ENCODE measurements around the gene ZNF668.

Gene ZNF668

GRCh38 chr16:31081428-31082351 lies 7.7 kb upstream of the ZNF668 start:
- no peak for DNase-seq (ENCODE audit: extremely low read depth, low read depth)
- no peak overlapping the region for H3K4me3 ChIP-seq (replicated peaks; ENCODE audit: low read depth, low read length)
- no peak for TF ChIP-seq CTCF (IDR thresholded peaks at IDR 0.05; ENCODE audit: low read depth, low read length, missing control alignments)

DNA sequence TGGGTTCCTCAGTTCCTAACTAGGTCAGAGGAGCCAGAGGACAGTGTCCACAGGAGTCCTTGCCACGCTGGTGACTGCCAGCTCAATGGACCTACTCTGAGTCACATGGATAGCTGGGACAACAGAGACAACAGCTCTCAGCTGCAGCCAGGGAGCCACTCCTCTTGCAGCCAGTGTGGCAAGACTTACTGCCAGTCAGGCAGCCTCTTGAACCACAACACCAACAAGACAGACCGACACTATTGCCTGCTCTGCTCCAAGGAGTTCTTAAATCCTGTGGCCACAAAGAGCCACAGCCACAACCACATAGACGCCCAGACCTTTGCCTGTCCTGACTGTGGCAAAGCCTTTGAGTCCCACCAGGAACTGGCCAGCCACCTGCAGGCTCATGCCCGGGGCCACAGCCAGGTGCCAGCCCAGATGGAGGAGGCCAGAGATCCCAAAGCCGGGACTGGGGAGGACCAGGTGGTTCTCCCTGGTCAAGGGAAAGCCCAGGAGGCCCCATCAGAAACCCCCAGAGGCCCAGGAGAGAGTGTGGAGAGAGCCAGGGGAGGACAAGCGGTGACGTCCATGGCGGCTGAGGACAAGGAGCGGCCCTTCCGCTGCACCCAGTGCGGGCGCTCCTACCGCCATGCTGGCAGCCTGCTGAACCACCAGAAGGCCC lies 6.8 kb upstream of the ZNF668 start:
- no peak for DNase-seq (ENCODE audit: extremely low read depth, low read depth)
- no peak for TF ChIP-seq CTCF (IDR thresholded peaks at IDR 0.05; ENCODE audit: low read depth, low read length, missing control alignments)
- H3K4me3 ChIP-seq (replicated peaks; ENCODE audit: low read depth, low read length): no peak overlapping the region

DNA sequence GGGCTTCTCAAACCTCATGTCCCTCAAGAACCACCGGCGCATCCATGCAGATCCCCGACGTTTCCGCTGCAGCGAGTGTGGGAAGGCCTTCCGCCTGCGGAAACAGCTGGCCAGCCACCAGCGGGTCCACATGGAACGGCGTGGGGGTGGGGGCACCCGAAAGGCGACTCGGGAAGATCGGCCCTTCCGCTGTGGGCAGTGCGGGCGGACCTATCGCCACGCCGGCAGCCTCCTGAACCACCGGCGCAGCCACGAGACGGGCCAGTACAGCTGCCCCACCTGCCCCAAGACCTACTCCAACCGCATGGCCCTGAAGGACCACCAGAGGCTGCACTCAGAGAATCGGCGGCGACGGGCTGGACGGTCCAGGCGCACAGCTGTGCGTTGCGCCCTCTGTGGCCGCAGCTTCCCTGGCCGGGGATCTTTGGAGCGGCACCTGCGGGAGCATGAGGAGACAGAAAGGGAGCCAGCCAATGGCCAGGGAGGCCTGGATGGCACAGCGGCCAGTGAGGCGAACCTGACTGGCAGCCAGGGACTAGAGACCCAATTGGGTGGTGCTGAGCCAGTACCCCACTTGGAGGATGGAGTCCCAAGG lies 6.1 kb upstream of the ZNF668 start:
- no peak for TF ChIP-seq CTCF (IDR thresholded peaks at IDR 0.05; ENCODE audit: low read depth, low read length, missing control alignments)
- no peak for DNase-seq (ENCODE audit: extremely low read depth, low read depth)
- H3K4me3 ChIP-seq (replicated peaks; ENCODE audit: low read depth, low read length): no peak overlapping the region

GRCh38 chr16:31079342-31079944 lies 5.4 kb upstream of the ZNF668 start:
- no peak for TF ChIP-seq CTCF (IDR thresholded peaks at IDR 0.05; ENCODE audit: low read depth, low read length, missing control alignments)
- DNase-seq (ENCODE audit: extremely low read depth, low read depth): no peak
- no peak overlapping the region for H3K4me3 ChIP-seq (replicated peaks; ENCODE audit: low read depth, low read length)

- TF ChIP-seq CTCF (IDR thresholded peaks at IDR 0.05; ENCODE audit: low read depth, low read length, missing control alignments): no peak
- no peak overlapping the region for H3K4me3 ChIP-seq (replicated peaks; ENCODE audit: low read depth, low read length)
- no peak for DNase-seq (ENCODE audit: extremely low read depth, low read depth)
Measured at GRCh38 chr16:31078597-31079341, 4.7 kb upstream of the ZNF668 start.
